Aorta (tissue), 5 donors: ENCODE data around the gene RALGPS1. TPM values are rescaled to one million over a fixed set of nuclear protein-coding genes. Genes with fewer than 3 reads are reported as not detected.

Source experiments
- ATAC-seq: fragments of 200-7000 bp; cut with Tn5 transposase; one replicate; pipeline ENCODE4 v1.9.1; 2022; ENCODE audit warnings: moderate library complexity; ENCODE audit not compliant: low FRiP score
- DNase-seq, 2 donors: peaks; one replicate each; pipeline ENCODE4 v3.0.0-alpha.2; 2020
- H3K27ac ChIP-seq, 2 donors: one replicate each; pipeline ENCODE4 v1.5.1; 2013; ENCODE audit warnings: low read length in 2 of 2, mild to moderate bottlenecking in 2 of 2, moderate library complexity in 2 of 2, control low read depth in 1 of 2, inconsistent platforms in 1 of 2, low read depth in 1 of 2
- H3K27me3 ChIP-seq, 2 donors: one replicate each; pipeline ENCODE4 v1.6.1; 2013; ENCODE audit warnings: control low read depth in 1 of 2, low read length in 1 of 2, mild to moderate bottlenecking in 1 of 2, moderate library complexity in 1 of 2; ENCODE audit not compliant: insufficient read depth in 2 of 2, control insufficient read depth in 1 of 2
- H3K36me3 ChIP-seq, 2 donors: one replicate each; pipeline ENCODE4 v1.6.1; 2013; ENCODE audit warnings: control low read depth in 1 of 2, low read length in 1 of 2, mild to moderate bottlenecking in 1 of 2; ENCODE audit not compliant: insufficient read depth in 2 of 2, control insufficient read depth in 1 of 2
- H3K4me1 ChIP-seq, 2 donors: one replicate each; pipeline ENCODE4 v1.6.1; 2013; ENCODE audit warnings: low read length in 2 of 2, control low read depth in 1 of 2, mild to moderate bottlenecking in 1 of 2, moderate library complexity in 1 of 2; ENCODE audit not compliant: insufficient read depth in 2 of 2, control insufficient read depth in 1 of 2
- H3K4me3 ChIP-seq, 2 donors: one replicate each; pipeline ENCODE4 v1.5.1; 2013; ENCODE audit warnings: low read length in 2 of 2, control low read depth in 1 of 2, mild to moderate bottlenecking in 1 of 2
- H3K9me3 ChIP-seq: one replicate; pipeline ENCODE4 v1.6.1; 2013; ENCODE audit warnings: mild to moderate bottlenecking, low read length; ENCODE audit not compliant: control insufficient read depth
- WGBS, 2 donors: extraction: QIAGEN DNeasy Blood & Tissue Kit; methylation state at CpG; one replicate each; pipeline ENCODE4 v1.1.7; 2013; 5-methylcytosine and 5-hydroxymethylcytosine counted together
- intact Hi-C, 2 donors: fragments of 100-400 bp; cut with DNase I; formaldehyde crosslinking; loops; one replicate each; pipeline versions ENCODE4 v1.14.2 to v1.15.0; 2022
- polyA plus RNA-seq, 2 donors: library from polyadenylated mRNA; stranded (reverse); fragments of 200-250 nt; gene quantifications; one replicate each; pipeline ENCODE4 v1.2.3, GENCODE V29; 2013
- total RNA-seq, 2 donors: library from RNA; stranded (reverse); fragmentation: NEBNext Ultra II Directional; extraction: Animal tissue kit (Norgen Biotek cat#: 25700); gene quantifications; one replicate each; pipeline ENCODE4 v1.2.1, GENCODE V29; 2021
- donor health status: healthy with polysubstance abuse.
- donor health status: Bipolar disorder and iron deficiency.
- donor health status: DM: no; HTN: no; CAD: no.
- donor health status: DM: no; HTN: no; CAD: no.
- donor health status: DM: yes; HTN: yes; CAD: no.

RALGPS1 gene
- total and polyA plus RNA-seq, 4 donors, result 2.0 to 19.7 (median 8.3) TPM

- Histone ChIP-seq H3K27me3 (no peaks in the 10 kb centered on the region), H3K36me3 (no peaks in the 10 kb centered on the region), H3K4me1 (peaks cover 0 to 3% of the 10 kb centered on the region in 2 donors), H3K27ac (no peak overlapping the region), H3K4me3 (no peak overlapping the region), H3K9me3 (no peaks in the 10 kb centered on the region)
- intact Hi-C loops, result loop anchor here in 1 of 2 donors (5.0 kb wide), 1 partner anchor 39 kb away; no protein-coding TSS in a partner anchor
- 96% methylated on average over 6 of the region's 6 CpGs for WGBS, 2 donors
- DNase-seq, result peak; percentile 11 to 32
- ATAC-seq, result no peak
These were observed 267.1 kb downstream of the RALGPS1 start for GRCh38 chr9:127181595-127182190.

- Histone ChIP-seq H3K4me1 (peaks cover 4 to 7% of the 10 kb centered on the region in 2 donors), H3K4me3 (no peak overlapping the region), H3K27ac (no peak overlapping the region), H3K27me3 (no peaks in the 10 kb centered on the region), H3K9me3 (no peaks in the 10 kb centered on the region), H3K36me3 (no peaks in the 10 kb centered on the region)
- intact Hi-C loops, result loop anchor here in 1 of 2 donors (5.0 kb wide), 1 partner anchor 41 kb away; no protein-coding TSS in a partner anchor
- DNase-seq (peak; percentile 35 to 75), ATAC-seq (no peak)
- WGBS, 2 donors, result 89 to 93% methylated on average over 14 of the region's 14 CpGs
These were observed 268.5 kb downstream of the RALGPS1 start for GRCh38 chr9:127182901-127183746.

DNA sequence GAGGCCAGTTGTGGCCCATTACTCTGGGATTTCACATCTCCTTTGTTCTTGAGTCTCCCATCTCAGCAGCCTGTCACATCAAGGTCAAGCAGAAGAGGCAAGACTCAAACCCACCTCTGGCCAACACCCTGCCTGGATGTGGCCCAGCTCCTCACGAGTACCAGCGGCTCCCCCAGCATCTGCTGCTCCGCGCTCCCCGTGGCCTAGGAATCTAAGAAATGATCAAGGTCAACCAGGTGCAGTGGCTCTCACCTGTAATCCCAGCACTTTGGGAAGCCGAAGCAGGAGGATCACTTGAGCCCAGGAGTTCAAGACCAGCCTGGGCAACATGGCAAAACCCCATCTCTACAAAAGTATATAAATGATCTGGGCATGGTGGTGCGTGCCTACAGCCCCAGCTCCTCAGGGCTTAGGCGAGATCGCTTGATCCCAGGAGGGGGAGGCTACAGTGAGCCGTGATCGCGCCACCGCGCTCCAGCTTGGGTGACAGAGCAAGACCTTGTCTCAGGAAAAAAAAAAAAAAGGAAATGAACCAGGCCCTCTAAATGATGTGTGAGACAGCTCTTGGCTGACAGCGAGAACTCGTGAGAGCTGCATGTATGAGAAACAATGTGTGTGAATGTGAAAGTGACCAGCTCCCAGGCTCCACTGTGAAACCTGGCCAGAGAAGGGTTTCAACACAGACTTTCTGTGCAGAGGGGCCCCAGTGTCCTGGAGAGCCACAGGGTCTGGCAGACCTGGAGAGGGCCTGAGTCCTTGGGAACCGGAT lies 269.4 kb downstream of the RALGPS1 start:
- ATAC-seq, result no peak
- intact Hi-C loops, result loop anchor here in 1 of 2 donors (5.0 kb wide), 1 partner anchor 42 kb away; no protein-coding TSS in a partner anchor
- no peaks in the 10 kb centered on the region for H3K9me3 ChIP-seq
- H3K27me3 ChIP-seq, result no peaks in the 10 kb centered on the region
- no peak overlapping the region for H3K4me3 ChIP-seq
- no peaks in the 10 kb centered on the region for H3K36me3 ChIP-seq
- peak; percentile 58 to 80 for DNase-seq
- no peak overlapping the region for H3K27ac ChIP-seq
- WGBS, 2 donors, result 47 to 51% methylated on average over 17 of the region's 17 CpGs
- H3K4me1 ChIP-seq, result peaks cover 4 to 7% of the 10 kb centered on the region in 2 donors

GRCh38 chr9:127184641-127185040 lies 270.1 kb downstream of the RALGPS1 start:
- ATAC-seq (no peak), DNase-seq (peak; percentile 40 to 60)
- H3K27ac ChIP-seq, result peak overlapping the region in 1 of 2 donors; percentile 30
- H3K27me3 ChIP-seq, result no peaks in the 10 kb centered on the region
- H3K36me3 ChIP-seq, result no peaks in the 10 kb centered on the region
- intact Hi-C loops, result loop anchor here (5.0 kb wide), 3 partner anchors 42 to 132 kb away; partner anchors contain the start of gene ANGPTL2 (in 1 of the 2)
- no peaks in the 10 kb centered on the region for H3K9me3 ChIP-seq
- no peak overlapping the region for H3K4me3 ChIP-seq
- 26 to 40% methylated on average over 10 of the region's 10 CpGs for WGBS, 2 donors
- H3K4me1 ChIP-seq, result peaks cover 4 to 7% of the 10 kb centered on the region in 2 donors

- intact Hi-C loops, result loop anchor here (5.0 kb wide), 2 partner anchors 63 to 133 kb away; partner anchors contain the start of gene ANGPTL2 (in 1 of the 2)
- no peak for ATAC-seq
- peaks cover 4 to 7% of the 10 kb centered on the region in 2 donors for H3K4me1 ChIP-seq
These were observed 270.6 kb downstream of the RALGPS1 start for GRCh38 chr9:127185181-127185580.

DNA sequence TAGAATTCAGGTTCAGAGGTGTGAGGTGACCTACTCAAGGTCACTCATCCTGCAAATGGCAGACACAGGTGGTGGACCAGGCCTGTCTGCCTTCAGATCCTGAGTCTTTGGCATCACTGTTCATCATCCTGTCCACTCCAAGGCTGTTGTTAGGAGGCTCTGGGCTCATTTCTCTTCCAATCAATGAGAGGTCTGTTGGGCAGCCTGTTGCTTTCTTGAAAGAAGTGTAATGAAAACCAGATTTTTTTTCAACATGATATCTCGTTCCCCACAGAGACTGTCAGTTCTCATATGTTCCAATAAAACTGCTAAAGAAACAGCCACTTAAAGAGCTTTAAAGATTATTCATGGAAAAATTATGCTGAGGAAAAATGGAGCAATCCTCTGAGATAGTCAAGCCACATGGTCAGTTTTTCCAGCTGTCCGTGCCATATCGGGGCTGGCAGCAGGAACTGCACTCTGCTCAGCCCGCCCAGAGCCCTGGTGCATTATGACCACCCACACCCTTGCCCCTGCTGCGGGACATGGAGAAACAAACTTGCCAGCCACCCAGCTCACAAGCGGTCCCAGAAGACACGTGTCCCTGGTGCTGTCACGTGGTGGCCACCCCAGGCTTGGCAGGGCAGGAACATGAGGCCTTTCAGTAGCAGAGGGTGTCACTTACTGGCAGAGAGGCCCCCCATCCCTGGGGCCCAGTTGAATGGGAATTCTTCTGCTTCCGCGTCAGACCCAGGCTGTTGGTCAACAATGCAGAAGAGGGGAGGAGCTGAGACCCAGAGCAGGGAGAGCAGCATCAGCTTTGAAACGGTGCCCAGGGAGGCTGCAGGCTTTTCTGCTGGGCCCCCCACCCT lies 271.6 kb downstream of the RALGPS1 start:
- DNase-seq (peak; percentile 94 to 96), ATAC-seq (peak; percentile 90)
- WGBS, 2 donors, result 5 to 6% methylated on average over 11 of the region's 11 CpGs
- no peak overlapping the region for H3K4me3 ChIP-seq
- H3K27ac ChIP-seq, result peak overlapping the region; percentile 44 to 93
- no peaks in the 10 kb centered on the region for H3K9me3 ChIP-seq
- H3K27me3 ChIP-seq, result no peaks in the 10 kb centered on the region
- intact Hi-C loops, result loop anchor here (2.0 to 5.0 kb wide), 3 partner anchors 51 to 134 kb away; partner anchors contain the start of gene ANGPTL2 (in 1 of the 2)
- no peaks in the 10 kb centered on the region for H3K36me3 ChIP-seq
- peaks cover 4 to 7% of the 10 kb centered on the region in 2 donors for H3K4me1 ChIP-seq

More at GRCh38 chr9:127185181-127185580, 270.6 kb downstream of the RALGPS1 start:
- Histone ChIP-seq H3K27ac (peak overlapping the region in 1 of 2 donors; percentile 30), H3K27me3 (no peaks in the 10 kb centered on the region), H3K9me3 (no peaks in the 10 kb centered on the region), H3K4me3 (no peak overlapping the region), H3K36me3 (no peaks in the 10 kb centered on the region)
- 84% methylated on average over 5 of the region's 5 CpGs for WGBS, 2 donors
- DNase-seq, result peak; percentile 16 to 43

- WGBS, 2 donors, result 58 to 67% methylated on average over 7 of the region's 7 CpGs
- ATAC-seq (no peak), DNase-seq (no peak)
- H3K9me3 ChIP-seq, result no peaks in the 10 kb centered on the region
- no peak overlapping the region for H3K4me3 ChIP-seq
- no peaks in the 10 kb centered on the region for H3K27me3 ChIP-seq
- no peaks in the 10 kb centered on the region for H3K36me3 ChIP-seq
- H3K27ac ChIP-seq, result peak overlapping the region; percentile 44 to 93
- intact Hi-C loops, result loop anchor here (2.0 to 5.0 kb wide), 3 partner anchors 52 to 135 kb away; partner anchors contain the start of gene ANGPTL2 (in 1 of the 2)
- H3K4me1 ChIP-seq, result peaks cover 4 to 7% of the 10 kb centered on the region in 2 donors
These were observed 272.2 kb downstream of the RALGPS1 start for GRCh38 chr9:127186806-127187205.
